GM18498 (cell line): ENCODE data around the gene NRG3.

ENCODE experiments used
- ATAC-seq: cut with Tn5 transposase; IDR thresholded peaks from one replicate; pipeline ENCODE4 v1.9.1; 2021; ENCODE audit warnings: mild to moderate bottlenecking, moderate library complexity; ENCODE audit not compliant: unreplicated experiment

Gene NRG3

DNA sequence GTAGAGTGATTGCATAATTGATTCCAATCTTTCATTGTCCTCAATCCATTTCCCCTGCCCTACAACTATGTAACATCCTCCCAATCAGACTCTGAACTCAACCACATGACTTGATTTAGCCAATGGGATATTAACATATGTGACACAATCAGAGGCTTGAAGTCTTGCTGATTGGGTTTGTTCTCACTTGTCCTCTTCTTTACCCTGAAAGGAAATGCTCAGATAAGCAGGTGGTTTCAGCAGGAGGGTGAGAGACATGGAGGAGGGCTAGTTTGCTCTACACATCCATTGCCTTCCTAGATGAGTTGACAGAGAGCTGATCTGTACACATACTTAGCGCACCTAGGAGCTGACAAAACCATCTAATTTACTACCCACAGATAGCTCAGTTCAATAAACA is 669.4 kb downstream of the NRG3 start:
- no peak for ATAC-seq

DNA sequence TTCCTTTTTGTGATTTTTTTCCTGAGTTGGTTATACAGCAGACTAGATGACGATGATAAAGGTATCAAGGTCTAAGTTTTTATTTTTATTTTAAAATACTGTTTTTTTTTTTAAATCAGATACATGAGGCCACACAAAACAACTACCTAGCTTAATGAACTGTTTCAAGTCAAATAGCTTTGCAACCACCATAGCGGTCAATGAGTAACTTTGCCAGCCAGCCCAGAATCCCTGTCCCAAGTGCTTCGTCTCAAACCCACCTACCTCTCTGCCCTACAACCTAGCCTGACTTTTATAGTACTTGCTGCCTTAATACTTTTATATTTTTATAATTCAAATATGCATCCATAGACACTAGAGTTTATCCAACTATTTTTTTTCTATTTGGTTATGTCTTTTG is 676.5 kb downstream of the NRG3 start:
- ATAC-seq, result no peak

DNA sequence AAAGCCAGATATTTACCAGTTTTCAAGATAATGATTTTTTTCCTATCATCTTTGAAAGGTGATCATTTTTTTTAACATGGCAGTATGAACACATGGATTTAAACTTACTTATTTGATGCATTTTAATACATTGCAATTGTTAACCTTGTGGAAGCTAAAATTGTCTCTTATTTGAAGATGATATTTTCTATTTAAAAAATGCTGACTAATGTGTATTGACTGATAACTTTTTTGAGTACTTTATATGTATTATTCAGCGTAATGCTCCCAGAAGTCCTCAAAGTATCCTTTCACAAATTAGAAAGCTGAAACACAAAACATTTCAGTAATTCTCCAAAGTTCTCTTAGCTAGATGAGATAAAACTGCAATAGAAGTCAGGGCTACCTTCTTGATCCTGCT is 677.3 kb downstream of the NRG3 start:
- no peak for ATAC-seq

DNA sequence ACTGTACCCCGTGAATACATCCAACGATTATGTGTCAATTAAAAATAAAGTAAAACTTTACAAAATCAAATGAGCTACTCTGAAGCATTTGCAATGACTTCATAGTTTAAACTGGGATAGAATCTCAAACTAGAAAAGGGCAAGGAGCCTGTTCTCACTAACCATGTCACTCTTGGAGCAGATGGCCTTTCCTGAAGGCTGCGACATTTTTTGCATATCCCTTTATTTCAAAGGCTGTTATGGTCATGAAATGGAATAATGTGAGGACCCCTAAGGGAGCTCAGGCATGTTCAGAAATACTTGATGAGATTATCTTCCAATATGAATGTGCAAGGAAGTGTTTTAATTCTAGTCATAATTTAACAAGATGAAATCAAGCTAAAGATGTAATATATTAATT is 679.4 kb downstream of the NRG3 start:
- no peak for ATAC-seq

DNA sequence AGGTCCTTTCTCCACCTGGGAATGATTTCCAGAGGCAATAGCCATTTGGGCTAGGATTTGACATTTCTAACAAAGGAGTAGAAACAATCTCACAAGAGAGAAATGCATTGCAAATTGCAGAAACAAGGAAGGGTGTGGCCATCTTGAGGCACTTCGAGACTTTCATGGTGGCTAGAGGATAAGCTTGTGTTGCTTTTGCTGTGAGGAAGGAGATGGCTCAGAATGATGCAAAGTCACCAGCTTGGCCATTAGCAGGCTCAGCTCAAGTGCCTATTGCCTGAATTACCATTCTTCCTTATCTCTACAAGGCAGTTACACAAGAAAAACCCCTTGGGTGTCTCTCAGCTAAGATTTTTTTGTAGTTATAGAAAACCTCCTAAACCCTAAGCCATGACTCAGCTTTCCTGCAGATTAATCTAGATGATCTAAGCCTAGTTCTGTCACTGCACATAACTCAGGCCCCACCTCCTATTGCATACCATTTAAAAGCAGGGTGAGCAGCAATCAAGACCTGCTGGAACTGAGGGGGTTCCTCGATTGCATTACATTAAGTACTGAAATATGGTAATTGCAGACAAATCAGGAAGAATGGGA is 683.1 kb downstream of the NRG3 start:
- no peak for ATAC-seq

DNA sequence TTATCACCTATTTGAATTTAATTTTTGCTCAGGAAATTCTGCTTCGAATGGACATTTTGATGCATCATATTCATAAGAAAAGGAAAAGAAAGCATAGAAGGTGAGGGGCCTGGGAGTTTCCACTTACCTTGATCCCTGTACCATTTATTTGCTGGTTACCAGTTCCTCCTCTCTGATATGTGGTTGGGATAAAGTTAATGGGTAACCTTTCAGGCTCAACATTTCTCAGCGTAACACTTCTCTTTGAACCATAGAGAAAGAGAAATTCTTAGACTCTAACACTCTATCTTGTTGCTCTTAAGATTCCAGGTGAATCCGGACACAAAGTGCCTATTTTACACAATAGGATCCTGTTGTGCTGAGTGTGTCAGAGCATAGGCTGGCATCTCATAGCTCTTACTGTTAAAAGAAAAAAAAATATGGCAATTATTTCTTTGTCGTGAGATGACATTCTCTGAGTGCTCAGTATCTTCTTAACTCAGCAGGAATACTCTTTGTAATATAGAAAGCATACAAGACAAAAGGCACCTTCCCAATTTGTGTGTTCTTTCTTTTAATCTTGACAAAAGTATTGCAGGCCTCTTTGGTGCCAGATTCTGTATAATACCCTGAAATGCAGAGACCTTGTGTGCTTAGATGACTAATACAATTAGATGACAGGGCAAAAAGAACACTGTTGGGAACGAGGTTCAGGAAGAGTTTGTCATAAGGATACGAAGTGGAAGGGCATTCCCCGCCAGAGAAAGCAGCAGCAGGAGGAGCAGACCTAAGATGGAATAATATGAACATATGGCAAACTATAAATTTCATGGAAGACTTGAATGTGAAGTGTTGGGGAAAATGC is 689.6 kb downstream of the NRG3 start:
- ATAC-seq, result no peak

DNA sequence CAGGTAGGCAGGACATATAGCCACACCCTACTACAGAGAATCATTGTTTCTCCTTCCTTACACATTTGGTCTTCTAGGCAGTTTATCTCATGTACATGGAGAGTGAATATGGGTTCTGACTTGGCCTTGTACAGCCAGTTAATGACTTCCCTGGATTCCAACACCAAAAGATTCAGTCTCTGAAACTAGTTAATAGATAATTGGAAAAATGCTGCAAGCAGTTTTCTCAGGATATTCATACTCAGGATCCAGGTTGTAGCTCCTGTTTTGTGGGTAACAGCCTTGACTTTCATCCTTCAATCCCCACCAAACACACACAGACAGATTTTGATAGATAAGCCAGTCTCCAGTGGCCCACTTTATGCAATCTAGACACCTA is 690.2 kb downstream of the NRG3 start:
- ATAC-seq, result no peak

DNA sequence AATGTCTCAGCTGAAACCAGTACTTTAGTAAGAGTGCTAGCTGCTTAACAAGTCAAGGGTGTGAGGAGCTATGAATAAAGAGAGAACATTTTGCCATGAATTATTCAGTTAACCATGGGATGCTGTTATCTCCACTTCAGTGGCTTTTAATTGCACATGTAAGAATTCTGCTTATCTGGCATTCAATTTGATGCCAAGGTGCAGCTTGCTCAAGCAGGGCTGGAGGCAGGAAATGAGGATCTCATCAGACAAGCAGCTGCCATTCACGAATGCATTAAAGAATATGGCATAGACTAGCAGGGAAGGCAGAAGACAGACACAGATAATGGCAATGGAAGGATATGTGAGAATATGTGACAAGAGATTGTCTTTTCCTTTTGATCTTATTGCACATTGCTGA is 697.8 kb downstream of the NRG3 start:
- no peak for ATAC-seq

DNA sequence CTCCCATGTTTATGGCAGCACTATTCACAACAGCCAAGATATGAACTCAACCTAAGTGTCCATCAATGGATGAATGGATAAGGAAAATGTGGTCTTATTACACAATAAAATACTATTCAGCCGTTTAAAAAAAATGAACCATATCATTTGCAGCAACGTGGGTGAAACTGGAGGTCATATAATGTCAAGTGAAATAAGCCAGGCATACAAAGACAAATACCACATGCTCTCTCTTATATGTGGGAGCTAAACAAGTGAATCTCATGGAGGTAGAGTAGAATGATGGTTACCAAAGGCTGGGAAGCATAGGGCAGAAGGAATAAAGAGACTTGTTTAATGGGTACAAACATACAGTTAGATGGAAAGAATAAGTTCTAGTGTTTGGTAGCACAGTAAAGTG is 699.1 kb downstream of the NRG3 start:
- no peak for ATAC-seq

DNA sequence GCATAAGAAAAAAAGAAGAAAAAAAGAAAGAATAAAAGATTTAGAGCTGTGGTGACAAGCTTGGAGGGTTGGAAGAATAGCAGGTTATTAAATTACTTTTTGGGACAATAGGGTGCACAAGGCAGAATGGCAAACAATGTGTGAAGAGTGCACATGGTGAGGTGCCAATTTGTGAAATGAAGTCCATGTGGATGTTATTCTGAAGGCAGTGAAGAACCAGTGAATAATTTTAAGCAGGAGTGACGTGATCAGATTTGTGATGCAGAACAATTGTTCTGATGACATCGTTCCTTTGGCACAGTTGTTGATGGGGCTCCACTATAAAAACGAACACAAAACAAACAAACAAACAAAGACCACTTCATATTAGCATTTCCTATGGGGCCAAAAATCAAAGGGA is 700.3 kb downstream of the NRG3 start:
- ATAC-seq, result no peak

DNA sequence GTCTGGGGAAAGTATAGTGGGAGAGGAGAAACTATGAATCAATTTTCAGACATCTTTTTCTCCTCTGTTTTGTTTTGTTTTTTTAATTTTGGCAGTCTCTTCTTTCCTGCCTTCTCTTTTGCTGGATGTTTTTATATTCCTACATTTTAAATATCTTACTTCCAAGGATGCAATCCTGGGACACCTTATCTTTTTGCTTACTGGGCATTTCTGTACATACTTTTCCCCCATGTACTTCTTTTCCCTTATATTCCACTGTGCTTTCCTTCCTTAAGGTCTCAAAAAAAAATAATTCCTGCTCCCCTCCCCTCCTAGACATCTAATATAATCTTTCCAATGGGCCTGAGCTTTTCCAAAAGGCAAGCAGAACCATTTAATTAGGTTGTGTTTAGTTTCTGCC is 701.1 kb downstream of the NRG3 start:
- ATAC-seq, result no peak

DNA sequence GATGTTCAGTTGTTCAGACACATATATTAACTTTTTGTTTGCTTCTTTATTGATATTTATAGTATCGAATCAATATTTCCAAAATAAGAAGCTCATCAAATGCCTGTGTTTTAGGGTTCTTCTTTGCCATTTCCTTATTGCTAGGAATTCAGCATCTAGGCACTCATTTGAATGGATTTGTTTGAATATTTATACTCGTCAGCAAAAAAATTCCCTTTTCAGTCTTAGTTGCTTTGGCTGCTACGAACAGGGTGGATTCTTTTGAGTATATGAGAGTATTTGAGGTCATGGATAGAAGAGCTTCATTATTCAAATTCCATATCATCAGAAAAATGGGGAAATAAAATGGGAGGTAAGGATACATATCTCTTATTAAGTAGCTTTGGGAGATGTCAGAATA is 706.9 kb downstream of the NRG3 start:
- no peak for ATAC-seq

DNA sequence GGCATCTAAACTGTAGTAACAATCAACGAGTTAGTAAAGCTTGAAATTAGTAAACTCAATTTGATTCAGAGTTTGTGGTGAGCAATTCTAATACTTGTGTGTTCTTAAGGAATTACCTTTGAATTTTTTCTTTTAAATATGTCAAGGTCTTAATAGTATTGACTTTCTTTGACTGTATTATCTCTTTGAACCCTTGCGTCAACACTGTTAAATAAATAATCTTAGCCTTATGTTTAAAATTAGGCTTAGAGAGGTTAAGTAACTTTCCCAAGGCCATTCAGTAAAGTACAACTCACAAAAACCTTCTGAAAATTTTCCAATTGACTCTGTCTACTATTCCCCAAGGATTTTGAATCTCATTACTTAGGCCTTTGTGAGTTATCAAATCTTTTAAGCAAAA is 716.4 kb downstream of the NRG3 start:
- ATAC-seq, result no peak

DNA sequence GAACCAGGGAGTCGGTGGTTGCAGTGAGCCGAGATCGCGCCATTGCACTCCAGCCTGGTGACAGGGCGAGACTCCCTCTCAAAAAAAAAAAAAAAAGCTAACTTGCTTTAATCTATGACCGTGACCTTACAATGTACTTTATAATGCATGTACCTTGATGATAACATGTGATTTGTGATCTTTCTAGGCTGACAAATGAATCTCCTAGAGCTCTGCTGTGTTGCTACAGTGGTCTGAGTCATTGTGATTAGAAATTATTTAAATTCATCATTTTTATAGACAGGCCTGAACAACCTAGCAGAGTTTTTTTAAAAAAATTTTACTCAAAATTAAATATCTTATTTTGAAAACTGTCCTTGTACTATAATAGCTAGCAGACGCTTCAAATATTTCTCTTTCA is 722.8 kb downstream of the NRG3 start:
- ATAC-seq, result no peak

DNA sequence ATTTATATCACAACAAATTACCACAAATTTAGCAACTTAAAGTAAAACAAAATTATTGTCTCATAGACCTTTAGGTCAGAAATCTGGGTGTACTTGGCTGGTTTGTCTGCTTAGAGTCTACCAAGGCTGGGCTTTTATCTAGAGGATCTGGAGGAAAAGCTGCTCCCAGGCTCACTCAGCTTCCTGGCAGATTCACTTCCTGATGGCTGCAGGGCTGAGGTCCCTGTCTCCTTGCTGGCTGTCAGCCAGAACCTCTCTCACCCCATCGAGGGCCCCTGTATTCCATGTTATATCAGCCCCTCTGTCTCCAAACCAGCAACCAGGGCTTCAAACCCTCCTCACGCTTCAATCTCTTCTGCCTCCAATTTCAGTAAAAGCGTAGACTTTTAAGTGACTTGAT is 734.9 kb downstream of the NRG3 start:
- no peak for ATAC-seq

DNA sequence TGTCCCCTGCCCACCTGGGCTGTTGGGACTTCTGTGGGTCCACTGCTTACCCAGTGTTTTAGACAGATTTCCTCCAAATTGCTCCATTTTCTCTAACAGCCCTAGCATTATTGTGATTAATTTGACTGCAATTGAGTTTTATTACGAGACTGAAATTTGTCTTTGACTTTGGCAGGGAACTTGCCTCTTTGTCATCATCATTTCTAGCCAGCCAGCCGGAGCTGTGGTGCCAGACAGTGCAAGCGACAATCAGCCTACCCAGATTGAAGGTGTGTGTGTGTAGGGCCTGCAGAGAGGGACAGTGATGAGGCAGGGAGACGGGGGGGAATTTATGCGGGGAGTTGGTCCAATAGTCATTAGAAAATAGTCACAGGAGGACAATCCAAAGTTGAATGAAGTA is 743.0 kb downstream of the NRG3 start:
- no peak for ATAC-seq

DNA sequence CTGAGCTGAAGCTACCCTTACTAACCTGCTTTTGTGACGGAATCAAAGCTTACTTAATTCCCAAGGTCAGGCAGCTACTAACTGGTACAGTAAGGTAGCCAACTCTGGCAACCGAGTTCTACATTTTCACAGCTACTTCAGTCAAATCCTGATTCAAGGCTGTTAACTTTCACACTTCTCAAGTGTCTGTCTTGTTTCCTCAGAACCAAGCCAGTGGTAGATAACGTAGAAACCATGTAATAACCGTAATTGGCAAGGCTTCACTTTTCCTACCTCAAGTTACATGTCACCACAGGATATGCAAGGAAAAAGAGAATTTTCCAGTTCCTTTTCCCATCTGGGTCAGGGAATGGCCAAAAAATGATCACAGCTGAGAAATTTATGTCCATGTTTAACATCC is 746.7 kb downstream of the NRG3 start:
- ATAC-seq, result no peak

DNA sequence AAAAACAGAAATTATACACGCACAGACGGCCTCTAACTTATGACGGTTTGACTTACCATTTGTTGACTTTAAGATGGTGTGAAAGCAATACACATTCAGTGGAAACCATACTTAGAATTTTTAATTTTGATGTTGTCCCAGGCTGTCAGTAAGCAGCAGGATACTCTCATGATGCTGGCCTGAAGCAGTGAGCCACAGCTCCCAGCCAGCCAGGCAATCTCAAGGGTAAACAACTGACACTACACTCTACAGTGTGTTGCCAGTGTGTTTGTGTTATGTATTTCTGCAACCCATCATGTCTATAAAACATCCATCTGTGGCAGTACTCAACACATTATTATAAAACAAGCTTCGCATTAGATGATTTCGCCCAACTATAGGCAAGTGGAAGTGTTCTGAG is 747.5 kb downstream of the NRG3 start:
- no peak for ATAC-seq

DNA sequence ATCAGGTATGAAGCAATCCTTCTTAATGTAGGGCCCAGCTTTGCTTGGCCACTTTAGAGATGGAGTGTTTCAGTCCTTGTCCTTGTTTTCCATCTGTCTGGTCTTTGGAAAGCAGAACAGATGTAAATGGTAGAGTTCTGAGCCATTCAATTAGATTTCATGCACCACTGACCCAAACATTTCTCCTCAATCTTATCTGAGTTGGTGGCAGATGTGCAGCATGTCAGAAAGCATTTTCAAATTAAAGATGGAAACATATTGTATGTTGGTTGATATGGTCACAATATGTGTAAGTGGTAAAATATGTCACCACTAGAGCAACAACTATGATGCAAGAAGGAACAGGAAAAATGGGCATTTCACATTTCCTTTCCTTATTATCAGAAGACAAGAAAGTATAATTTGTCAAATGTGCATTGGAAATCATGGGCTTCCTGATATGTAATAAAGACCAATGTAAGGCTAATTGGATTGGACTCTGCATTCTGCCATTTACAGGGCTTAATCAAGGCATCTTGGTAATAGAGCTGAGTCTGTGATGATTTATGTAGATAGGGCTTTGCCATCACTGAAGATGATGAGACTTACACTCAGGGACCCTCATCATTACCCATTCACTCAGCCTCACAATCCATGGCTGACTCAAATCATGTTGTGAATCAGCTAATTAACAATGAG is 750.7 kb downstream of the NRG3 start:
- ATAC-seq, result no peak

DNA sequence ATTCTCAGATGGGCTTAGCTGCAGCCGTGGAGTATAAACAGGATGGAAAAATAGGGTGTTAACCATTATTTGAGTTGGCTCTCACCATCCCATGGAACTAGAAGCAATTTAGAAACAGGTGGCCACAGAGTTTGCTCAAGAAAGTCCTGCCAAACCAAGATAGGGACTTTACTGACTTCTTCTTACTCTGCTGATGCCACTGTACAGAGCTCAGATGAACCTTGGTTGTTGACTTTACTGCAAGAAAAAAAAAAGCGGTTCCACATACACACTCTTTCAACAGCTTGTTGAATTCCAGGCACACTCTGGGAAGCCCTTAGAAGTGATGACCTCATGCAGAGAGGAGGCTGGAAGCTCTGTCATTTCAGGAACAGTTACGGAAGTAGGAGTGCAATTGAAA is 753.4 kb downstream of the NRG3 start:
- no peak for ATAC-seq

DNA sequence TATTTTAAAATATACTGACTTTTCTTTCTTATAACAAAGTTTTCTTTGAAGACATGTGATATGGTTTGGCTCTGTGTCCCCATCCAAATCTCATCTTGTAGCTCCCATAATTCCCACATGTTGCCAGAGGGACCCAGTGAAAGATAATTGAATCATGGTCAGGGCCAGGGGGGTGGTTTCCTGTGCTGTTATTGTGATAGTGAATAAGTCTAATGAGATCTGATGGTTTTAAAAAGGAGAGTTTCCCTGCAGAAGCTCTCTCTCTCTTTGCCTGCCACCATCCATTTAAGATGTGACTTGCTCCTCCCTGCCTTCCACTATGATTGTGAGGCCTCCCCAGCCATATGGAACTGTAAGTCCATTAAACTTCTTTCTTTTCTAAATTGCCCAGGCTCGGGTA is 768.1 kb downstream of the NRG3 start:
- ATAC-seq, result no peak

DNA sequence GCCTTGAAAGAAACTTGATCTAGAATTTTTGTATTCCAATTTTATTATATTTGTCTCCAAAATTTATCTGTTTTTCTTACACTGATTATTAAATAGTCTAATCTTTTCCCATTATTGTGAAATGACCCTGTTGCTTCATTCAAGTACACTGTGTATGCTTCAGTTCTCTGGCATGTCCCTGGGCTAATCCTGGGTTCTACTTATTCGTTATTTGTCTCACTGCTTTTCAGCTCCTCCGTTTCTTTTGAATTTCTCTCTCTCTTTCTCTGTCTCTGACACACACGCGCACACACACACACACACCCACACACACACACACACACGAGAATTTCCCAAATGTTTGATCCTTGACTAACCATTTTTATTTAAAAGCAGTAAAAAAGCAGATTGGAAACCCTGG is 768.6 kb downstream of the NRG3 start:
- no peak for ATAC-seq
